Measurements from ENCODE around the gene PAFAH1B2. TPM values are rescaled to one million over a fixed set of nuclear protein-coding genes. Genes with fewer than 3 reads are reported as not detected.

The PAFAH1B2 gene
- total RNA-seq, 1 donor, result 110 TPM

- H3K27me3 ChIP-seq (ENCODE audit: insufficient read depth, low read length), result no peaks in the 10 kb centered on the region
- H3K4me1 ChIP-seq (ENCODE audit: insufficient read depth, low read length), result peaks cover 55% of the 10 kb centered on the region
- H3K4me3 ChIP-seq (ENCODE audit: low read length), result no peak overlapping the region
- H3K9me3 ChIP-seq (ENCODE audit: low read depth, low read length), result no peaks in the 10 kb centered on the region
Observed at GRCh38 chr11:117187428-117187798, 43.3 kb downstream of the PAFAH1B2 start.

GRCh38 chr11:117187799-117188481, 43.9 kb downstream of the PAFAH1B2 start:
- no peak overlapping the region for H3K4me3 ChIP-seq (ENCODE audit: low read length)
- H3K4me1 ChIP-seq (ENCODE audit: insufficient read depth, low read length), result peaks cover 55% of the 10 kb centered on the region
- H3K27me3 ChIP-seq (ENCODE audit: insufficient read depth, low read length), result no peaks in the 10 kb centered on the region

GRCh38 chr11:117188620-117189081, 44.6 kb downstream of the PAFAH1B2 start:
- Histone ChIP-seq H3K4me3 (ENCODE audit: low read length) (no peak overlapping the region), H3K9me3 (ENCODE audit: low read depth, low read length) (no peaks in the 10 kb centered on the region), H3K4me1 (ENCODE audit: insufficient read depth, low read length) (peaks cover 55% of the 10 kb centered on the region), H3K27me3 (ENCODE audit: insufficient read depth, low read length) (no peaks in the 10 kb centered on the region)

More at GRCh38 chr11:117187799-117188481, 43.9 kb downstream of the PAFAH1B2 start:
- H3K9me3 ChIP-seq (ENCODE audit: low read depth, low read length), result no peaks in the 10 kb centered on the region

GRCh38 chr11:117189191-117189940, 45.3 kb downstream of the PAFAH1B2 start:
- Histone ChIP-seq H3K4me1 (ENCODE audit: insufficient read depth, low read length) (peaks cover 56% of the 10 kb centered on the region), H3K27me3 (ENCODE audit: insufficient read depth, low read length) (no peaks in the 10 kb centered on the region), H3K4me3 (ENCODE audit: low read length) (no peak overlapping the region), H3K9me3 (ENCODE audit: low read depth, low read length) (no peaks in the 10 kb centered on the region)

- peaks cover 61% of the 10 kb centered on the region for H3K4me1 ChIP-seq (ENCODE audit: insufficient read depth, low read length)
- no peaks in the 10 kb centered on the region for H3K9me3 ChIP-seq (ENCODE audit: low read depth, low read length)
- no peak overlapping the region for H3K4me3 ChIP-seq (ENCODE audit: low read length)
- no peaks in the 10 kb centered on the region for H3K27me3 ChIP-seq (ENCODE audit: insufficient read depth, low read length)
Observed at GRCh38 chr11:117189941-117190544, 46.0 kb downstream of the PAFAH1B2 start.

- Histone ChIP-seq H3K4me1 (ENCODE audit: insufficient read depth, low read length) (peaks cover 52% of the 10 kb centered on the region), H3K27me3 (ENCODE audit: insufficient read depth, low read length) (no peaks in the 10 kb centered on the region)
Observed at GRCh38 chr11:117191680-117192400, 47.8 kb downstream of the PAFAH1B2 start.

GRCh38 chr11:117192401-117192875, 48.4 kb downstream of the PAFAH1B2 start:
- Histone ChIP-seq H3K27me3 (ENCODE audit: insufficient read depth, low read length) (no peaks in the 10 kb centered on the region), H3K9me3 (ENCODE audit: low read depth, low read length) (no peaks in the 10 kb centered on the region), H3K4me1 (ENCODE audit: insufficient read depth, low read length) (peaks cover 46% of the 10 kb centered on the region), H3K4me3 (ENCODE audit: low read length) (no peak overlapping the region)

More at GRCh38 chr11:117191680-117192400, 47.8 kb downstream of the PAFAH1B2 start:
- Histone ChIP-seq H3K9me3 (ENCODE audit: low read depth, low read length) (no peaks in the 10 kb centered on the region), H3K4me3 (ENCODE audit: low read length) (no peak overlapping the region)

GRCh38 chr11:117193130-117194020, 49.3 kb downstream of the PAFAH1B2 start:
- H3K4me3 ChIP-seq (ENCODE audit: low read length), result no peak overlapping the region
- H3K9me3 ChIP-seq (ENCODE audit: low read depth, low read length), result no peaks in the 10 kb centered on the region
- no peaks in the 10 kb centered on the region for H3K27me3 ChIP-seq (ENCODE audit: insufficient read depth, low read length)
- peaks cover 36% of the 10 kb centered on the region for H3K4me1 ChIP-seq (ENCODE audit: insufficient read depth, low read length)

GRCh38 chr11:117194267-117194666, 50.2 kb downstream of the PAFAH1B2 start:
- Histone ChIP-seq H3K9me3 (ENCODE audit: low read depth, low read length) (no peaks in the 10 kb centered on the region), H3K27me3 (ENCODE audit: insufficient read depth, low read length) (no peaks in the 10 kb centered on the region), H3K4me3 (ENCODE audit: low read length) (no peak overlapping the region), H3K4me1 (ENCODE audit: insufficient read depth, low read length) (peaks cover 27% of the 10 kb centered on the region)

GRCh38 chr11:117195258-117195657, 51.2 kb downstream of the PAFAH1B2 start:
- Histone ChIP-seq H3K27me3 (ENCODE audit: insufficient read depth, low read length) (no peaks in the 10 kb centered on the region), H3K4me3 (ENCODE audit: low read length) (no peak overlapping the region), H3K9me3 (ENCODE audit: low read depth, low read length) (no peaks in the 10 kb centered on the region), H3K4me1 (ENCODE audit: insufficient read depth, low read length) (peaks cover 18% of the 10 kb centered on the region)

- no peaks in the 10 kb centered on the region for H3K27me3 ChIP-seq (ENCODE audit: insufficient read depth, low read length)
- no peak overlapping the region for H3K4me3 ChIP-seq (ENCODE audit: low read length)
- H3K4me1 ChIP-seq (ENCODE audit: insufficient read depth, low read length), result peaks cover 13% of the 10 kb centered on the region
- H3K9me3 ChIP-seq (ENCODE audit: low read depth, low read length), result no peaks in the 10 kb centered on the region
Observed at GRCh38 chr11:117195761-117196160, 51.7 kb downstream of the PAFAH1B2 start.

GRCh38 chr11:117197006-117197405, 52.9 kb downstream of the PAFAH1B2 start:
- Histone ChIP-seq H3K27me3 (ENCODE audit: insufficient read depth, low read length) (no peaks in the 10 kb centered on the region), H3K9me3 (ENCODE audit: low read depth, low read length) (no peaks in the 10 kb centered on the region), H3K4me1 (ENCODE audit: insufficient read depth, low read length) (peaks cover 13% of the 10 kb centered on the region), H3K4me3 (ENCODE audit: low read length) (no peak overlapping the region)

- no peak overlapping the region for H3K4me3 ChIP-seq (ENCODE audit: low read length)
- no peaks in the 10 kb centered on the region for H3K27me3 ChIP-seq (ENCODE audit: insufficient read depth, low read length)
- peaks cover 13% of the 10 kb centered on the region for H3K4me1 ChIP-seq (ENCODE audit: insufficient read depth, low read length)
- H3K9me3 ChIP-seq (ENCODE audit: low read depth, low read length), result no peaks in the 10 kb centered on the region
Observed at GRCh38 chr11:117197516-117198456, 53.7 kb downstream of the PAFAH1B2 start.

All from mononuclear cell (primary cell).